NCI-H187 (cell line): Measurements from ENCODE around the gene SFTA2.
"Not testable (repeated sequence)": the region's sequence is repeated elsewhere in the genome, so short reads cannot be mapped to it uniquely, and the experiment has no call there.

ENCODE experiments used
- DNase-seq, 2 experiments: peaks; one replicate each; lab custom pipeline; 2025; lab: John Stamatoyannopoulos, UW

Gene SFTA2

GRCh38 chr6:30931969-30932645 lies at the start of gene SFTA2:
Gene SFTA2 (minus strand): TSS chr6:30932170. CDS start chr6:30932096, 74 bp downstream.
- DNase-seq: no peak

GRCh38 chr6:30979690-30980089 lies 47.7 kb upstream of the SFTA2 start:
- DNase-seq: no peak

DNA sequence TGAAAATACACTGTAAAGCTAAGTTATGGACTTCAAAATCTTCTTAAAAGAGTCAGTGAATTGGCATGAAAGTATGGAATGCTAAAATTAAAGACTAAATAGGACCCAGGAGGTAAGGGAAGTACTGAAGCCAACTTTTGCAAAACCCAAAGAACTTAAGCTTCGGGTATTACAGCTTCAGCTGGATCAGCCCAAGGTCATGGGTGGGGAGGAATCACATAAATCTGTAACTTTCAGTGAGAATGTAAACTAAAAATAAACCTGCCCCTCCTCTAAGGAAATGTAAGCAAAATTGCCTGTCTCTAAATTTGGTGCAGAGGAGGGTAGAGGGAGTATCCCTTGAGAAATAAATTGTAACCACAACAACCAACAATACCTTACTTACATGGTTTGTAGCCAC lies 47.2 kb upstream of the SFTA2 start:
- DNase-seq: no peak

GRCh38 chr6:30974490-30975252 lies 42.7 kb upstream of the SFTA2 start:
- DNase-seq: no peak

- no peak for DNase-seq
These were observed 40.8 kb upstream of the SFTA2 start for GRCh38 chr6:30972816-30973215.

- DNase-seq: no peak
These were observed 39.0 kb upstream of the SFTA2 start for GRCh38 chr6:30970946-30971345.

DNA sequence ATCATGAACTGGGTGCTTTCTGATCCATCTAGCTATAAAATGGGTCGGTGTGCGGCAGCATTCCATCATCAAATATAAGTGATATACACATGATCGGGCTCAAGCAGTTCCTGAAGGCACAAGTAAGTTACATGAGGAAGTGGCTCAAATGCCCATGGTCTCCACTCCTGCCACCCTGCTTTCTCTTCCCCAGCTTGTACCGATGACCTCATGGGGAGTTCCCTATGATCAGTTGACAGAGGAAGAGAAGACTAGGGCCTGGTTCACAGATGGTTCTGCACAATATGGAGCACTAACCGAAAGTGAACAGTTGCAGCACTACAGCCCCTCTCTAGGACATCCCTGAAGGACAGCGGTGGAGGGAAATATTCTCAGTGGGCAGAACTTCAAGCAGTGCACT lies 37.2 kb upstream of the SFTA2 start:
- DNase-seq: not testable (repeated sequence)

- no peak for DNase-seq
These were observed 34.2 kb upstream of the SFTA2 start for GRCh38 chr6:30966154-30966553.

DNA sequence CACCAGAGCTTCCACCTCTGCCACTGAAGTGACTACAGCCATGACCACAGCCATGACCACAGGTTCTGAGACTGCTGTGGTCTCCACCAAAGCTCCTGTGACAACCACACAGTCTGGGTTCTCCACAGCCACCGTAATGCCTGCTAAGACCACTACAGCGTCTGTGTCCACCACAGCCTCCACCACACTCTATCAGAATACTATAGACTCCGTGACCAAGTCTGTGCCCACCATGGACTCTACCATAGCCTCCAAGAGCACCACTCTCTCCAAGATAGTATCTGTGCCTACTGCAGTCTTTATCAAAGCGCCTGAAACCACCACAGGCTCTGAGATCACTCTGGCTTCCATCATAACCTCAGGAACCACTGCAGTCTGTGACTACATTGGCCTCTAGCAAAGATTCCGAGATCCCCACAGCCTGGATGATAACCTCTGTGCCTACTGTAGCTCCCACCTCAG lies 33.2 kb upstream of the SFTA2 start:
- no peak for DNase-seq

DNA sequence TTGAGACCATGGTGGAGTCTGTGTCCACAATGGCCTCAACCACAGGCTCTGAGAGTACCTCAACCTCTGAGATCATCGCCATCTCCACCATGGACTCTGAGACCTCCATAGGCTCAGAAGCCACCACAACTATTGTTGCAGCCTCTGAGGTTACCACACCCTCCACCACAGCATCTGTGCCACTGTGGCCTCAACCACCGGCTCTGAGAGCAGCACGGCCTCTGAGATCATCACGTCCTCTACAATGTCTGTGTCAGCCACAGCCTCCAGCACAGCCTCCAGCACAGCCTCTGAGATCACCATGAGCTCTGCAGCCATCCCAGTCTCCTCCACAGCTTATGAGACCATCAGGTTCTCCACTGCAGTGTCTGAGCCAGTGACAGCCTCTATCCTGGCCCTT lies 32.1 kb upstream of the SFTA2 start:
- no peak for DNase-seq

DNA sequence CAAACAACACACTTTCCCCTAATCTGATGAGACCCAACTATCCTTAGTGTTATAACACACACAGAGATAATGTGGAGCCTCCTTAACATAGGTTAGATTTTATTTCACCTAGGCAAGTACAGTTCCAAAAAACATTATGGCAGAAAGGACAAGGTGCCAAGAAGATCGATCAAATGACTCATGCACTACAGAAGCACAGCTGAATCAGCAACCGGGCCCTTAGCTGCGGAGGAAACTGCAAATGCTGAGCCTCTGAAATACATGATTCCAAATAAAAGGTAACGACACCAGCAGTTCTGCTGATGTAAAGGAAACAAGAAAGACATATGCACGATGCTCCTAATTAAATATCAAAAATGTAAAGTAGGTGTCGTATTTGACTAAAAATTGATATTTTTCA lies 31.7 kb upstream of the SFTA2 start:
- DNase-seq: no peak

DNA sequence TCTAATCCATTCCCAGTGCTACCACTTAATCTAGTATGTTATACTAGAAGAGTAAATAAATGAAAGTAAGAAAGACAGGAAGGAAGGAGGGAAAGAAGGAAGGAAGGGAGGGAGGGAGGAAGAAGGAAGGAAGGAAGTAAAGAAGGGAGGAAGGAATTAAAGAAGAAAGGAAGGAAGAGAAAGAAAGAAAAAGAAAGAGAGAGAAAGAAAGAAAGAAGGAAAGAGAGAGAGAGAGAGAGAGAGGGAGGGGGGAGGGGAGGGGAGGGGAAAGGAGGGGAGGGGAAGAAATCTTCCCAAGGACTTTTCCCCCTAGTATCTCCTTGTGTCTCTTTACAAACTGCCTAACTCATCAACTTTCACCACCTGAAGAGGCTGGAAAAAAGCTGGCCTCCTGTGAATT lies 30.7 kb upstream of the SFTA2 start:
- DNase-seq: no peak

- no peak for DNase-seq
These were observed 29.1 kb upstream of the SFTA2 start for GRCh38 chr6:30960907-30961673.

DNA sequence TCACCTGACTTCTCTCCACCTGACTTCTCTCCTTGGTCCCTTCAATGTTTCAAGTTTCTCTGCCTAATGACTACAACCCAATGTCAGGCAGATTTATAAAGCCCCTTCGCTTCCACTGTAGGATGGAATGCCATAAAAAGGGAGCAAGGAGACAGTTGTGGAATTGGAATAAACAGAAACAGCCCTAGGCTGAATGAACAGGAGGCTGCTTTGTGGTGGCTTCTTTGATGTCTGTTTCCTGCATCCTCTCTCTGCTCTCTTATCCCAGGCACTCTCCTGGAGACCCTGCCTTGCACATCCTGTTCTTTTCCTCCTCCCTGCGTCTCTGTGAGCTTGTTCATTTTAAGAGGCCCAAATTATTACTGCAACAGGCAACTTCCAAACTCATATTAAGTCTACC lies 25.7 kb upstream of the SFTA2 start:
- no peak for DNase-seq

- no peak for DNase-seq
These were observed 23.5 kb upstream of the SFTA2 start for GRCh38 chr6:30955367-30956042.

DNA sequence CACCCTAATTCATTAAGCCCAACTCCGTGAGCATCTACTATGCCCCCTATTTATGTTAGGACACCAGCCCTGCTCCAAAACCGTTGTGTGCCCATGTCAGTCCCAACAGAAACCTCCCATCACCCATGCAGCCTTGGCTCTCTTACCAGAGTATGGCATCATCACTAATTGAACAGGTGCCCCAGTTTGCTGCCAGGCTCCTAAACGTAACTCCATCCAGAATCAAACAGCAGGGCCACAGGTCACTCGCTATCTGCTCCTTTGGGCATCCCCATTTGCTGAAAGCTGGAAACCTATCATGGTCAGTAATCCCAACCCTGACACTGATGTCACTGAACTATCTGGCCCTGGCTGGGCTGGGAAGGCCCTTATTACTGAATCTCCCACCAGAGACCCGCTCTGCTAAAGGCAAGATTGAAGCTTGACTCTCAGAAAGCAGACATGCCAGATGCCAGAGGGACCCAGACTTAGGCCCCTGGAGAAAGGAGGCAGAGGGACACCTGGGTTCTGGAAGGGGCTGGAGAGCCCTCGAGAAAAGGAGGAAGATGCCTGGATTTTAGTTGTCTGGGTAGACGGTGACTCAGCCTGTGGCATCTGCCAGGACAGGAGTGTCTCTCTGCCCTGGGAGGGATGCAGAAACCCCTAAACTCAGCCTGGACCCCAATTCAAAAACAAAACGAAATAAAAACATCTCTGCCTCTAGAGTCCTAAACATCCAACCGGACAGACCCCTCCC lies 22.8 kb upstream of the SFTA2 start:
- no peak for DNase-seq

DNA sequence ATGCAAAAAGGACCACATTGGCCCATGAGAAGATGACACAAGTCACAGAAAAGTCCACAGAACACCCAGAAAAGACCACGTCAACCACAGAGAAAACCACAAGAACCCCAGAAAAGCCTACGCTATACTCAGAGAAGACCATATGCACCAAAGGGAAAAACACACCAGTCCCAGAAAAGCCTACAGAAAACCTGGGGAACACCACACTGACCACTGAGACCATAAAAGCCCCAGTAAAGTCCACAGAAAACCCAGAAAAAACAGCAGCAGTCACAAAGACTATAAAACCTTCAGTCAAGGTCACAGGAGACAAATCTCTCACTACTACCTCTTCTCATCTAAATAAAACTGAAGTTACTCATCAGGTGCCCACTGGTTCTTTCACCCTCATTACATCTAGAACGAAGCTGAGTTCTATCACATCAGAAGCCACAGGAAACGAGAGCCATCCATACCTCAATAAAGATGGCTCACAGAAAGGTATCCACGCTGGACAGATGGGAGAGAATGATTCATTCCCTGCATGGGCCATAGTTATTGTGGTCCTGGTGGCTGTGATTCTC lies 20.0 kb upstream of the SFTA2 start:
- no peak for DNase-seq

- DNase-seq: no peak
These were observed 16.8 kb upstream of the SFTA2 start for GRCh38 chr6:30948811-30949210.

- no peak for DNase-seq
These were observed 15.3 kb upstream of the SFTA2 start for GRCh38 chr6:30947231-30947630.

DNA sequence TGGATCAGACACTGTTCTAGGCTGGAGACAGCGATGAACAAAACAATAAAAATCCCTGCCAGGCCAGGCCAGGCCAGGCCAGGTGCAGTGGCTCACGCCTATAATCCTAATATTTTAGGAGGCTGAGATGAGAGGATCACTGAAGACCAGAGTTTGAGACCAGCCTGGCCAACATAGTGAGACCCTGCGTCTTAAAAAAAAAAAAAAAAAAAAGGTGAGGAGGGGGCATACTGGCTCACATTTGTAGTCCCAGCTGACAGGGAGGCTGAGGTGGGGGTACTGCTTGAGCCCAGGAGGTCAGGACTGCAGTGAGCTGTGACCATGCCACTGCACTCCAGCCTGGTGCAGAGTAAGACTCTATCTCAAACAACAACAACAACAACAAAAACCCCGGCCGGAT lies 13.3 kb upstream of the SFTA2 start:
- DNase-seq: no peak

DNA sequence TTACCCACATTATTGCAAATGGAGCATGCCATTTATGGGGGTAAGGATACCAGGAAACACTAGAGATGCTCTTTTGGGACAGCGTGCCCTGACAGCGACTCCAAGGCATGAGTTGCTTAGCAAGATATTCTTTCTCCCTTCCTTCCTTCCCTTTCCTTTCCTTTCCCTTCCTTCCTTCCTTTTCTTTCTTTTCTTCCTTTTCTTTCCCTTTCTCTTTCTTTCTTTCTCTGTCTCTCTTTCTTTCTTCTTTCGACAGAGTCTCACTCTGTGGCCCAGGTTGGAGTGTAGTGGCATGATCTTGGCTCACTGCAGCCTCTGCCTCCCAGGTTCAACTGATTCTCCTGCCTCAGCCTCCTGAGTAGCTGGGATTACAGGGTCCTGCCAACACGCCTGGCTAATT lies 12.1 kb upstream of the SFTA2 start:
- no peak for DNase-seq
